Measurements from ENCODE around the gene TTPAL.

Gene TTPAL

DNA sequence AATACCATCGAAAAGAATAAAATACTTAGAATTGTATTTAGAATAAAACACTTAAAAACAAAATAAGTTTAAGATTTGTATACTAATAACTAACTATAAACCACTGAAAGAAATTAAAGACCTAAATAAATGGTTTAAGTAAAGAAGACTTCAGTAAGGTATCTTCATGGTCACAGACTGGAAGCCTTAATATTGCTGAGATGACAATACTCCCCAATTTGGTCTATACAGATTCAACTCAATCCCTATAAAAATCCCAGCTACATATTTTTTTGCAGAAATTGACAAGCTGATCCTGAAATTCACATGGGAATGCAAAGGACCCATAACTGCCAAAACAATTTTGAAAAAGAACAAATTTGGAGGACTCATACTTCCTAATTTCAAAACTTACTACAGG, 27.3 kb downstream of the TTPAL start:
- no peak for DNase-seq

DNA sequence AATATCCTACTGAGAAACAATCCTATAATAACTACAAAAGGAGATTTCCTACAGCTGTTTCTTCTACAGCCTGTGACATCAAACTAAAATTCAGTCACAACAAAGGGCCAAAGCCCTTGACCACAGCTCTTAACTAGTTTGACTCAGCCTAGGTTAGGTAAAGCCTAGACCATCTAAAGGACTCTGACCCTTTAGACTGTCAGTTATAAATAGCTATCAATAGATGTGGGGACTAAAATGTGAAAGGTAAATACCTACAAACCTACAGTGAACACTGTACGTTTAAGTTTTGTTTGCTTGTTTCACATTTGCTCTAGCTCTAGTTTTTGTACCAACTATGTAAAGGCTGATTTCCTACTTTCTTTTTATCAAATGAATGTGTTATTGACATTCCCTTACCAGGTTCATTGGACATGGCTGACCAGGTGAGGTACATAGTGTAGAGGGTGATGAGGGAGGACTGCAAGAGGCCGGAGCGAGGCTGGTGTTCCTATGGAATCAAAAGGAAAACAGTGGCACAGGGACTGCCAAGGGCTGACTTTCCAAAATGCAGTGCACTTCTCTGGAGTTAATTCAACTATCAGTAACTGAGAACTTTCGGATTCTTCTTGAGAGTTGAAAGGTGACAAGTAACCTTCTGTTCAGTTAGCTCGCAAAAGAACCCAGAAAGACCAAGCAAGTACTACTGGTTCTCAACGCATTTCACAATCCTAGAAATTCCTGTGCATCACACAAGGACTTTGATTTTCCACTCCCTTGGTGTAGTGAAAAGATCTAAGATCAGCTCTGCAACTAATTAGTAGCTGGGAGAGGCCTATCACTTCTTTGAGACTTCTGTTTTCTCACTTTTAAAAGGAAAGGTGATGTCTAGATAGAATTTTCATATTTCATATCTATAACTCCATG, 29.0 kb downstream of the TTPAL start:
- no peak for DNase-seq

DNA sequence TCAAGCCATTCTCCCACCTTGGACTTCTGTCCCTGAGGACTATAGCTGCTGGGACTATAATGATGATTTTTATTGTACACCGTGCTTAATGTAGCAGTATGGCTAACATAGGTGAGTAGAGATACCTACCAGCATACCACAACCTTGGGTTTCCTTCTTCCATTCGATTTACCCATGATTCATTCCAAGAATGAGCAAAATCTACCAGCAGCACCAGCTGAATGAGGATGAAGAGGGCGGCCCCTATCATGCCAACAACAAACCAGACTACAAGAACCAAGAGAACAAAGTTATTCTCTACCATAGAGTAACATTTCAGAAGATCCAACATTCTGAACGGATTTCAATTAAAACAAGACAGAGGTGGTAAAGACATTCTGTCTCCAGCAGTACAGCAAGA, 34.1 kb downstream of the TTPAL start:
- DNase-seq = no peak

DNA sequence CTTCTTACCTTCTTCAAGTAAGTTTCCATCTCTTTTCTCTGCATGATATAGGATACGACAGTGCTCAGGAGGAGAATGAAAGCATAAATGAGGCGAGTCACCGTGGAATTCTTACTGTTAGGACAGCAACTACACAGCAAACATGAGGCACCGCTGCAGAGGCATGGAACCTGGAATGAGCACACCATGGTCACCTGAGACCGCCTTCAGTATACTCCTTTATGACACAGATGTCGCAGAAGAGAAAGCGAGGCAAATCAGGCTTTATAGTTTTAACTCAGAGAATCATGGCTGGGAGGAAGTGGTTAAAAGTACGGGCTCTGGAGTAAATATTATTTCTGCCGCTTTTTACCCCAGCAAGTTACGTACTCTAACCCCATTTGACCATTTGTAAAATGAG, 38.2 kb downstream of the TTPAL start:
- DNase-seq = no peak

DNA sequence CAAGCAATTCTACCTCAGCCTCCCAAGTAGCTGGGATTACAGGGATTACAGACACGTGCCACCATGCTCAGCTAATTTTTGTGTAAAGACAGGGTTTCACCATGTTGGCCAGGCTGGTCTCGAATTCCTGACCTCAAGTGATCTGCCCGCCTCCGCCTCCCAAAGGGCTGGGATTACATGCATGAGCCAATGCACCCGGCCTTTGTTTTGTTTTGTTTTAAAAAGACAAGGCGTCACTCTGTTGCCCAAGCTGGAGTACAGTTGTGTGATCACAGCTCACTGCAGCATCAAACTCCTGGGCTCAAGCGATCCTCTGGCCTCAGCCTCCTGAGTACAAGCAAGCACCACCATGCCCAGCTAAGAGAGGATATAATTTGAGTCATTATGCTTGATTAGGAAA, 40.8 kb downstream of the TTPAL start:
- no peak for DNase-seq

DNA sequence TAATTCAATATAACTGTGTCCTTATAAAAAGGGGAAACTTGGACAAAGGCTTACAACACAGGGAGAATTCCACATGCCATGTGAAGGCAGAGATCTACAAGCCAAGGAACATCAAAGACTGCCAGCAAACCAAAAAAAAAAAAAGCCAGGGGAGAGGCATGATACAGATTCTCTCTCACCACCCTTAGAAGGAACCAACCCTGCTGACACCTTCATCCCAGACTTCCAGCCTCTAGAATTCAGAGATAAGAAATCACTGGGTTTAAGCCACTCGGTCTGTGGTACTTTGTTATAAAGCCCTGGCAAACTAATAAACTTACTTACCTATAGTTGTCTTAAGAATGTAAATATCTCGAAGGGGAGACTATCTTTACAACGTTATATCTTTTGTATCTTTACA, 41.8 kb downstream of the TTPAL start:
- no peak for DNase-seq

DNA sequence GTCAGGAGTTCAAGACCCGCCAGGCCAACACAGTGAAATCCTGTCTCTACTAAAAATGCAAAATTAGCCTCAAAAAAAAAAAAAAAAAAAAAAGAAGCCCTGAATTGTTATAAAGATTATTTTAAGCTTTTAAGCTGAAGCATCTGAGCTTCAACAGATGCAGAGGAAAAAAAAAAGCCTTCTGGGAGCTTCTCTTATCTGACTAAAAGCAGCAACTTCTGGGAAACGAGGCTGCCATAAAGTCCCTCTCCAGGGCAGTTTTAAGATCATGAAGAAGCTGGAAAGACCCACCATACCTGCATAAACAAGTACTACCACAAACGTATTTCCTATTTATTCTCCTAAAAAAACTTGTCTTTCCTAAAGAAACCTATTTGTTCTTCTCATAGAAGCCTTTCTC, 42.6 kb downstream of the TTPAL start:
- DNase-seq = no peak

DNA sequence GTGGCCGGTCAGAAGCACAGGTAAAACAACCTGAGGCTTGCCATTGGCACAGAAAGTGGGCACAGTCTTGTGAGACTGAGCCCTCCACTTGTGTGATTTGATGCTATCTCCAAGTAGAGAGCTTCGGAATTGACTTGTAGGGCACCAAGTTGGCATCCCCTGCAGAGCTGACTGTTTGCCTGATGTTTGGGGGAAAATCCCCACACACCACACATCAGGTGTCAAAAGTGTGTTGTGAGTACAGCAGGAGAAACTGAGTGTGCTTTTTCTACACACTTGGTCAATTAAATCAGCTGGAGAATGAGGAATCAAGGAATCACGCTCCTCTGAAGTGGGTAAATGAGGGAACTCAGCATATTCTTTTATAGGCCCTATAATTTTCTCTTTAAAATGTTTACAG, 45.2 kb downstream of the TTPAL start:
- DNase-seq = no peak

DNA sequence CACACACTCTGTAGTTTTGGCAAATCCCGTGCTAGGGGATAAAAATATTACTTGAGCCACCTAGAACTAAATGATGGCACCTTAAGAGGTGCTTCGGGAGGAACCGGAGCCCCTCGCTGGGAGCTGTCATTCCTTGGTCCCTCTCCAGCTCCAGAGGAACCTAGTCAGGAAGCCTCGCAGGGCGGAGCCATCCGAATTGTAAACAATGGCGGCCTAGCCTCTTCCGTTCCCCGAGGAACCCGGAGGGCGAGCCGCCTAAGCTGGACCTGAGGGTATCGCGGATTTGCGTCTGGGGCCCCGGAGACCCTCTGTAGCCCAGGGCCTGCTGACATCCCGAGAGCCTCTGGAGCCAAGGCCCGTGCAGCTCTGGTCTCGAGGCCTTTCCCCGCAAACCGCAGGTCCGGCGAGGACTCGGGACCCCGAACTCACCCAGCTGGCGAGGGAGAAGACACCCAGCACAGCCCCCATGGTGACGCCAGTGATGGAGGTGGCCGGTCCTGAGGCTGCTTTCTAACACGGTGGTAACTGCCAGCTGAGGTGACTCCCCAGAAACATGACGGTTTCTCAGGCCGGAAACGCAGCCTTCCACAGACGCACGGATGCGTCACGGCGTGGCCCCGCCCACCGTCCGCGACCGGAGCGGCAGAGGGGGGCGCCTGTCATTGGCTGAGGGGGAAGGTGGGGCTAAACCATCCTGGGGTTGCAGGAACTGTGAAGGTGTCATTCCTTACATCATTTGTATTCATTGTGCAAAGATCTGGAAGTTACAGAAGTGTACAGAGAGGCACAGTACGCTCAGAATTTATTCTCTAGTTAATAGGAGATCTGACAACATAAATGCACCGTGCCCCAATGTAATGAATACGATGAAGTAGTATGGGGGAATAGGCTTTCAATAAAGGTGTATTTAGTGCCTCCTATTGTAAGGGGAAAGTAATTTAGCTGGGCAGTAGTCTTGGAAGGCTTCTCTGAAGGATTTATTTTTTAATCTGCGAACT, 46.1 kb downstream of the TTPAL start, which contains the start of gene SERINC3:
SERINC3 (minus strand) TSS at position 587 of the 998 bp plus-strand sequence; CDS start at position 468, 119 bp downstream.
- DNase-seq = peak; percentile 39

DNA sequence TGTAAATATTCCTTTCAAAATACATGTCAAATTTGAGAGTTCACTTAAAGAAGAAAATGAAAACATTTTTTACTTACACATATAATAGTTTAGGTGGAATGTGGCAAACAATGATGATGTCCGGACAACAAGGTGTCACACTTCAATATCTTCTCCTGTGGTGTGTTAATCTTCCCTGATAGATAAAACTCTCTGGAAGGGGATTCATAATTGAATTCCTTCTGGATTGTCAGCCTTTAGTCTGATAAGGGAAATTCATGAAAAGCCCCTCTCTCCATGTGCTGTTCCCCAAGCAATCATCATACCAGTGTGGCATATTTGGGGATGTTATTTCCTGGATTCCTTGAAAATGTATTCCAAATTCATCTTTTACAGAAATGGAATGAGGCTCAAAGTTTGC, 47.2 kb downstream of the TTPAL start:
- DNase-seq = no peak

DNA sequence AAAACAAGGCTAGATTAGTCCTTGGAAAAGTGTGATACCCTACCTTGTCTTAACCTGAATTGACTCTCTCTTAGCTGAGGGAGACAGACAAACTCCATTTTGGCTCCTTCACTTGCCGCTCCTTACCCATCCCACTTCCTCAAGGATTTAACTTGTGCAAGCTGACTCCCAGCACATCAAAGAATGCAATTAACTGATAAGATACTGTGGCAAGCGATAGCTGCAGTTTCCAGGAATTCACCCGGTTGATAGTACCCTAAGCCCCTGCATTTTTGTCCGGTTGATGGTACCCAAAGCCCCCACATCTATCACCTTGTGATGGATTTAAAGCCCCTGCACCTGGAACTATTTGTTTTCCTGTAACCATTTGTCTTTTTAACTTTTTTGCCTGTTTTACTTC, 48.1 kb downstream of the TTPAL start:
- DNase-seq = no peak

DNA sequence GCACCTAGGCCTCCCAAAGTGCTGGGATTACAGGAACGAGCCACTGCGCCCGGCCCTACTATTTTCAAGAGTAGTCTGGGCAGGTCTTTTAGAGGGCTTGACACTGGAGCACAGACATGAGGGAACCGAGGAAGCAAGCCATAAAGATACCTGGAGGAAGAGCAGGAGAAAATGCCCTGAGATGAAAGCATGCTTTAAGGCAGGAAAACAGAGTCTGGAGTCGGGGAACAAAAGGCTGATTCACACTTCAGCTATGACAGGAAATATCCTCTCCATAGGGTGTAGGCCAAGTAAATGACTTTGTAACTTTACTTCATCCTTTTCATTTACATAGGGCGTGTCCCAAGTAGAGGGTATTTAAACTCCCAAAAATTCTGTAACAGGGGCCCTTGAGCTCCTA, 50.5 kb downstream of the TTPAL start:
- no peak for DNase-seq

DNA sequence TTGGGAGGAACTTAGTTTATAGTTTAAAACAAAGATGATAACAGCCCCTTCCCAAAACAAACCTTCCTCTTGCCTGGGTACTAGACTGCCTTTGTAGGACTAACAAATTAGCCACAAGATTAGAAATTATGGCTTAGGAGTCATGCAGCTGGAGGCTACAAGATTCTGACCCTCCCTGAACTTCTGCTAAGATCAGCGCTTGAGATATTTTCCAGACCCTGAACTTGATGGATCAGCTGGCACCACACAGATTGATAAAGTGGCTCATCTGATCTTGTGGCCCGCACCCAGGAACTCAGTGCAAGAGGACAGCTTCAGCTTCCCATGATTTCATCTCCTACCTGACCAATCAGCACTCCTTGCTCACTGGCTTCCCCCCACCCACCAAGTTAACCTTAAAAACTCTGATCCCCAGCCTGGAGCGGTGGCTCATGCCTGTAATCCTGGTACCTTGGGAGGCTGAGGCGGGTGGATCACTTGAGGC, 52.1 kb downstream of the TTPAL start:
- no peak for DNase-seq

DNA sequence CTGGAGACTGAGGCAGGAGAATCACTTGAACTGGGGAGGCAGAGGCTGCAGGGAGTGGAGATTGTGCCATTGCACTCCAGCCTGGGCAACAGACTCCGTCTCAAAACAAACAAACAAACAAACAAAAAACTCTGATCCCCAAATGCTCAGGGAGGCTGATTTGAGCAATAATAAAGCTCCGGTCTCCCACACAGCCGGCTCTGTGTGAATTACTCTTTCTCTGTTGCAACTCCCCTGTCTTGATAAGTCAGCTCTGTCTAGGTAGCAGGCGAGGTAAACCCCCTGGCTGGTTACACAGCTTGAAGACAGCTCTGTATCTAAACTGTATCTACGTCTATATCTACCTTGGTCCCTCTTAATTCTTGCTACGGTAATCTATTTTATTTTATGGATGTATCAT, 52.6 kb downstream of the TTPAL start:
- DNase-seq = no peak

DNA sequence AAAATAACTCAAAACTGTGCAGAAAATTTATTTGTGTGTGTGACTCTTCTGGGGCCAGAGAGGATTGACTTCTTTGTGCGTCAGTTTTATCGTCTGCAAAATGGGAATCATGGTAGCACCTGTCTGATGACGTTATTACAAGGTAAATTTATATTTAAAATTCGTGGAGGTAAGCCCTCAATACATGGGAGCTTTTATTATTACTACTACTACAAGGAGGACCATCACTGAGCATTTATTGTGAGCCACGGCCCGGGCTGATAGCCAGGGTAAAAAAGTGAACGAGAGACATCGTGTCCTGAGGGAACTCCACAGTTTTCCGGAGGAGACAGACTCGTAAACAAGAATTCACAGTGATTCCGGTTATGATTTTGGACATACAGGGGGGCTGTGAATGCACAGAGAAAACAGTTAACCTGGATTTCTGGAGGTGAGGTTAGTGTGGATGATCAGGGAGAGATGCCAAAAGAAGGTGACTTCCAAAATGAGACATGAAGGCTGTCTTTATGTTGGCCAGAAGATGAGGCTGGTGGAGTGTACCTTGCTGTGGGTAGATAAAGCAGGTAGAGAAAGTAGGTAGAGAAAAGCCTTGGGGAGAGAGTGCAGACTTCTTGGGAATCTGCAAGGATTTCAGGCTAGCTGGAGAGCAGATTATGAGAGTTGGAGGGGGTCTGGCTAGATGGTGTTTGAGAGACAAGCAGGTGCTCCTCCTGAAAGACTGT, 56.7 kb downstream of the TTPAL start:
- DNase-seq = no peak

DNA sequence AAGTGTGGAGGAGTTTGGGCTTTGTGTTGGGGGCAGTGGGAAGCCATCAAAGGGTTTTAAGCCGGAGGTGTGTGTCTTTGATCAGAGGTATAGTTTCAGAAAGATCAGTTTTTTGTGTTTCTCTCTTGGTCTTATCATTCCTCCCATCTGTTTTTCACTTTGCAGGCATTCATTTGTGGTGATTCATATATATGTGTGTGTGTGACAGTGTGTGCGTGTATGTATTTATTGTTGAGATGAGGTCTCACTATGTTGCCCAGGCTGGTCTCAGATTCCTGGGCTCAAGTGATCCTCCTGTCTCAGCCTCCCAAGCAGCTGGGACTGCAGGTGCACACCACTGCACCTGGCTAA, 57.3 kb downstream of the TTPAL start:
- DNase-seq = no peak

DNA sequence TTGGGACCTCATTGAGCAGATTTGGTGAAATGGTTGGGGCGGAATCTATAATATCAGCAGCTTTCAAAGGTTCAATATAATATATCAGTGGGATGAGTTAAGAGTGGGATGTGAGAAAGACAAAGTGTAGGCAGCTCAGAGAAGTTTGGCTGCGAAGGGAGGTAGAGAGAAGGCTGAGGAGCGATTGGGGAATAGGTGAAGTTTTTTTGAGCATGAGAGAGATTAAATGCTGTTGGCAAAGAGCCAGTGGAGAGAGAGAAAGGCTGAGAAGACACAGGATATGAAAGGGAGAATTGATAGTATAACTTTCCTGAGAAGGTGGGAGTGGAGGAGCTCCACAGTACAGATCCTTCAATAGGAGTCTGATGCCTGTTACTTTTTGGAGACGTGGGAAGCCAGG, 58.3 kb downstream of the TTPAL start:
- DNase-seq = no peak

DNA sequence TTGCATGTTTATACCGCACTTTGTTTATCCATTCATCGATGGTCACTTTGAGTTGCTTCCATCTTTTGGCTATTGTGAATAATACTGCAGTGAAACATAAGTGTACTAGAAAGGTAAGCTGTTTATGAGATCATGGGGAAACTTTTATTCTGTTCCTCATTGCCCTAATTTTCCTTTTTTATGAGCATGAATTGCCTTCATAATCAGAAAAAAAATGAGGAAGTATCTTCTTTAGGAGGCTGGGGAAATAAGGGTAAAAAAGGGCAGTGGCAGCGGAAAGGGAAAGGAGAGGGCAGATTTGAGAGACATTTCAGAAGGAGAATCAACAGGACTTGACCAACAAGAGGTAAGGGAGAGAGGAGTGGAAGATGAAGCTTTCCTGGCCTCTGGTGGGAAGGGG, 60.5 kb downstream of the TTPAL start:
- no peak for DNase-seq

DNA sequence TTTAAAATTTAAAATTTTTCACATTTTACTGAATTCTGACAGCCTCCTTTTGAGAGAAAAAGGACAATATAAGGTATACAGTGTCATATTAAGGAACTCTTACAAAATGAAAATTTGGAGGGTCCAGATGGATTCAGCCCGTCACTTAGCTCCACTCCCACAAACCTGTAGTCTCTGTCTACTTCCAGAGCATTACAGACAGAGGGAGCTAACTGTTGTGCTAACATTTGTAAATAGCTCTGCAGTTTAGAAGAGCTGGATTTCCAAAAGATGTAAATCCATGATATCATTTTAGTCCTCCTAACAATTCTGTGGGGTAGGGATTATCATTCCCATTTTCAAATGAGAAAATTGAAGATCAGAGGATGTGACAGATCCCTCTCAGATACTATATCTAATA, 62.3 kb downstream of the TTPAL start:
- no peak for DNase-seq

DNA sequence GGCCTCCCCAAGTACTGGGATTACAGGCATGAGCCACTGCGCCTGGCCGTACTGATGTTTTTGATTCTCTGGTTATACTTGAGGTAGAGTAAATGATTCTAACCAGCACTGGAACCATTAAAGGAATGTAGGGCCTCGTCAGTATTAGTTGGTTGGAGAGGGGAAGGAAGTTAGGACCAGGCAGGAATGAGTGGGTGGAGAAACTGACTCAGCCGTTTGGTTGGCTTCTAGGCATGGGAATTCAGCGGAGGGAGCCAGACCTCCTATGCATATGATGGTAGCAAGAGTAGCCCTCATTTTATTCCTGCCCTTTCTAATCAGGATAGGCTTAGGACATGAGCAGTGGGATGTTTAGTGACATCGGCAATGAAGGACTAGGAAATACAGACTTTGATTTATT, 65.2 kb downstream of the TTPAL start:
- no peak for DNase-seq

DNA sequence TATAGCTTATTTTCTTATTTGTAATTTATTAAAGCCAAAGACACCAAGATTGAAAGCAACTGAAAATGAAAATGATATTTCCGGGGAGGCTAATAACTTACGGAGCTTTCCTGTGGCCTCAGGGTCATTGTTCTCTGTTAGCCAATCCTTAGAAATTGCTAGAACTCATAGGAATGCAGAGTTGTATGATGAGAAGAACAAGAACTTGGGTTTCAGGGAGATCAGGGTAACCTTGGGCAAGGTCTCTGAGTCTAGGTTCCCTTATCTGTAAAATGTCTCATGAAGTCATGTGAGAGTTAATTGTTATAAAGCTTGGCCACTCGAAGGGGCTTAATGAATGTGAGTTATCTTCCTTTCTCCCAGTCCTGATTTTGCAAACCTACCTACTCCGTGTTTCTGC, 66.3 kb downstream of the TTPAL start:
- no peak for DNase-seq

DNA sequence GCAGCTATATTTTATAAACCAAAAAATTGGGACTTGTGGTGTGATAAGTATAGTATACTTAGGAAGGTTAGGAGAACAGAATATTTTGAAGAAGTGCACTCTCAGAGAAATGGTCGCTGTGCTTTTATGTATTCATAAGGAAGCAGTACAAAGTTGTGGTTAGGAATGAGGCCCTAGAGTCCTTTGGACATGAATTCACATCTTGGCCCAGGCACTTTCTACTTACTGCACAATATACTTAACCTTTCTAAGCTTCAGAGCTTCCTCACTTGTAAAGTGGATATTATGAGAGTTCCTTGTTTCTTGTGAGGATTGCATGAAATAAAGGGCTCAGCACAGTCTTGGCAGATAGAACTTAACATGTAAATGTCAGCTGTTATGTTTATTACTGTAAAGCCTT, 67.2 kb downstream of the TTPAL start:
- DNase-seq = no peak

DNA sequence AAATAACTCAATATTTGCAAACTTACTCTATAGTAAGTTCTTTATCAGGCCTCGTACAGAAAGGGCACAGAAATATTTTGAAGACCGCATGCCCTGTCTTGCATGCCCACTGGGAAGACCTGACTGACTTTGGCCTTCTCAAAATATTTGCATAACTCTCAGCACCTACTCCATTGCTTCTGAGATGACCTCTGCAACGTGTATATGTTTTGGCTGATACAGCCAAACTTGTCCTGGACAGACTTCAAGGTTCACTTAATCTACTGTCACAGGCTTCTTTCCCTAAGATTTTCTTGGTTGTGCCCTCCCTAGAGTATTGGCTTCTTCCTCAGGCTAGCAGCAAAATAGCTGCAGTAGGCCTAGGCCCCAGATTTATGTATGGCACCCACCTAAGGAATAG, 67.7 kb downstream of the TTPAL start:
- no peak for DNase-seq

Measured in NCI-H1436 treated with DMSO at 0.1 percent for 48 hours (cell line).